ENCODE measurements around the gene PTPRG.

PTPRG gene

GRCh38 chr3:61961900-61962299 is 400.5 kb downstream of the PTPRG start:
- in situ Hi-C loops (cut with HindIII; ENCODE audit: low sequenced_read_pairs), result no loop called here
- DNase-seq (ENCODE audit: low read depth), result no peak
- no peak for TF ChIP-seq CTCF (IDR thresholded peaks at IDR 0.05; ENCODE audit: low read depth, low read length, missing control alignments)
- H3K4me3 ChIP-seq (ENCODE audit: low read depth, low read length), result no peak overlapping the region

GRCh38 chr3:61964566-61964965 is 403.2 kb downstream of the PTPRG start:
- no peak for DNase-seq (ENCODE audit: low read depth)

GRCh38 chr3:61965770-61966131 is 404.4 kb downstream of the PTPRG start:
- in situ Hi-C loops (cut with HindIII; ENCODE audit: low sequenced_read_pairs), result no loop called here
- TF ChIP-seq CTCF (IDR thresholded peaks at IDR 0.05; ENCODE audit: low read depth, low read length, missing control alignments), result no peak

More at GRCh38 chr3:61964566-61964965, 403.2 kb downstream of the PTPRG start:
- H3K4me3 ChIP-seq (ENCODE audit: low read depth, low read length), result no peak overlapping the region
- in situ Hi-C loops (cut with HindIII; ENCODE audit: low sequenced_read_pairs), result no loop called here
- TF ChIP-seq CTCF (IDR thresholded peaks at IDR 0.05; ENCODE audit: low read depth, low read length, missing control alignments), result no peak

GRCh38 chr3:61966200-61966599 is 404.8 kb downstream of the PTPRG start:
- in situ Hi-C loops (cut with HindIII; ENCODE audit: low sequenced_read_pairs), result no loop called here

More at GRCh38 chr3:61965770-61966131, 404.4 kb downstream of the PTPRG start:
- H3K4me3 ChIP-seq (ENCODE audit: low read depth, low read length), result no peak overlapping the region
- no peak for DNase-seq (ENCODE audit: low read depth)

GRCh38 chr3:61967019-61967418 is 405.6 kb downstream of the PTPRG start:
- no peak overlapping the region for H3K4me3 ChIP-seq (ENCODE audit: low read depth, low read length)
- in situ Hi-C loops (cut with HindIII; ENCODE audit: low sequenced_read_pairs), result no loop called here
- no peak for TF ChIP-seq CTCF (IDR thresholded peaks at IDR 0.05; ENCODE audit: low read depth, low read length, missing control alignments)
- DNase-seq (ENCODE audit: low read depth), result no peak

More at GRCh38 chr3:61966200-61966599, 404.8 kb downstream of the PTPRG start:
- TF ChIP-seq CTCF (IDR thresholded peaks at IDR 0.05; ENCODE audit: low read depth, low read length, missing control alignments), result no peak
- no peak overlapping the region for H3K4me3 ChIP-seq (ENCODE audit: low read depth, low read length)
- DNase-seq (ENCODE audit: low read depth), result no peak

GRCh38 chr3:61967937-61968336 is 406.6 kb downstream of the PTPRG start:
- in situ Hi-C loops (cut with HindIII; ENCODE audit: low sequenced_read_pairs), result no loop called here
- DNase-seq (ENCODE audit: low read depth), result no peak
- no peak overlapping the region for H3K4me3 ChIP-seq (ENCODE audit: low read depth, low read length)
- no peak for TF ChIP-seq CTCF (IDR thresholded peaks at IDR 0.05; ENCODE audit: low read depth, low read length, missing control alignments)

- no peak for DNase-seq (ENCODE audit: low read depth)
- H3K4me3 ChIP-seq (ENCODE audit: low read depth, low read length), result no peak overlapping the region
- TF ChIP-seq CTCF (IDR thresholded peaks at IDR 0.05; ENCODE audit: low read depth, low read length, missing control alignments), result no peak
- in situ Hi-C loops (cut with HindIII; ENCODE audit: low sequenced_read_pairs), result no loop called here
These were observed 413.3 kb downstream of the PTPRG start for GRCh38 chr3:61974662-61975061.

Measured in astrocyte of the cerebellum (primary cell).